Vagina (tissue), 2 donors: ENCODE results near the gene ZDHHC17. TPM values are rescaled to one million over a fixed set of nuclear protein-coding genes. Genes with fewer than 3 reads are reported as not detected.

Experiments
- DNase-seq, 2 donors: peaks; one replicate each; pipeline ENCODE4 v3.0.0-alpha.2; 2017; ENCODE audit errors: extremely low spot score in 2 of 2
- H3K27ac ChIP-seq: fragments of 200-600 bp; sonication (generic); one replicate; pipeline ENCODE4 v1.5.1; 2019
- H3K27me3 ChIP-seq: fragments of 200-600 bp; sonication (generic); one replicate; pipeline ENCODE4 v1.5.1; 2019
- H3K36me3 ChIP-seq, 2 donors: fragments of 200-600 bp; sonication (generic); one replicate each; pipeline ENCODE4 v1.5.1; 2017 to 2019
- H3K4me1 ChIP-seq: fragments of 200-600 bp; sonication (generic); one replicate; pipeline ENCODE4 v1.5.1; 2019
- H3K4me3 ChIP-seq, 2 donors: fragments of 200-600 bp; sonication (generic); 1 replicate in 1 of 2; 2 replicates in 1 of 2; pipeline ENCODE4 v1.5.1; 2016 to 2019
- H3K9me3 ChIP-seq: fragments of 200-600 bp; sonication (generic); one replicate; pipeline ENCODE4 v1.5.1; 2019
- CTCF ChIP-seq, 3 experiments: fragments of 450-650 bp in 2 of 3; fragments of 200-600 bp in 1 of 3; sonication (generic) in 1 of 3; IDR thresholded peaks; one replicate each; pipeline ENCODE4 v1.5.1; 2017 to 2019; ENCODE audit warnings: antibody characterized with exemption in 3 of 3, mild to moderate bottlenecking in 2 of 3, moderate library complexity in 2 of 3
- POLR2A ChIP-seq, 2 donors: fragments of 450-650 bp; IDR thresholded peaks; one replicate each; pipeline ENCODE4 v1.6.1; 2017; ENCODE audit warnings: antibody characterized with exemption in 2 of 2, mild to moderate bottlenecking in 2 of 2, moderate library complexity in 2 of 2
- POLR2AphosphoS5 ChIP-seq, 2 donors: sonication (generic); formaldehyde crosslinking; IDR thresholded peaks; one replicate each; pipeline ENCODE4 v1.9.0; 2017; ENCODE audit warnings: antibody characterized with exemption in 2 of 2, mild to moderate bottlenecking in 2 of 2, low read depth in 1 of 2; ENCODE audit not compliant: insufficient read depth in 1 of 2
- intact Hi-C: fragments of 100-400 bp; cut with DNase I; formaldehyde crosslinking; loops from one replicate; pipeline ENCODE4 v1.15.1; 2023
- total RNA-seq: library from RNA; depleted of rRNA; stranded (reverse); fragments of >200 nt; gene quantifications from one replicate; pipeline ENCODE4 v1.2.3, GENCODE V29; 2016

ZDHHC17 gene
- total RNA-seq, 1 donor from 2014 or later, result 59.9 TPM

- TF ChIP-seq POLR2AphosphoS5 (IDR thresholded peaks at IDR 0.05; ENCODE audit: insufficient read depth in 1 of 2, low read depth in 1 of 2), result no peak
- TF ChIP-seq CTCF (IDR thresholded peaks at IDR 0.05), result no peak
- TF ChIP-seq POLR2A (IDR thresholded peaks at IDR 0.05), result no peak
- intact Hi-C loops, result no loop called here
- Histone ChIP-seq H3K4me3 (no peak overlapping the region), H3K9me3 (no peaks in the 10 kb centered on the region), H3K27ac (no peak overlapping the region), H3K27me3 (no peaks in the 10 kb centered on the region), H3K4me1 (no peaks in the 10 kb centered on the region), H3K36me3 (no peaks in the 10 kb centered on the region)
- no peak for DNase-seq
Observed at GRCh38 chr12:76899522-76899921, 135.6 kb downstream of the ZDHHC17 start.

GRCh38 chr12:76901628-76902380, 137.9 kb downstream of the ZDHHC17 start:
- DNase-seq, result no peak
- intact Hi-C loops, result no loop called here
- TF ChIP-seq POLR2A (IDR thresholded peaks at IDR 0.05), result no peak
- TF ChIP-seq CTCF (IDR thresholded peaks at IDR 0.05), result no peak
- no peak for TF ChIP-seq POLR2AphosphoS5 (IDR thresholded peaks at IDR 0.05; ENCODE audit: insufficient read depth in 1 of 2, low read depth in 1 of 2)

More at GRCh38 chr12:76901628-76902380, 137.9 kb downstream of the ZDHHC17 start:
- Histone ChIP-seq H3K9me3 (no peaks in the 10 kb centered on the region), H3K27ac (no peak overlapping the region), H3K4me3 (no peak overlapping the region), H3K27me3 (no peaks in the 10 kb centered on the region), H3K4me1 (no peaks in the 10 kb centered on the region), H3K36me3 (no peaks in the 10 kb centered on the region)

Other genes starting within 250 kb of the ZDHHC17 start
- 66.5 TPM for gene OSBPL8, start 204.3 kb upstream of the ZDHHC17 start, total RNA-seq
- gene CSRP2, start 114.9 kb downstream of the ZDHHC17 start, total RNA-seq, result 42.0 TPM